Vagina (tissue), 2 donors: Measurements from ENCODE around the gene GEN1. TPM values are rescaled to one million over a fixed set of nuclear protein-coding genes. Genes with fewer than 3 reads are reported as not detected.

Experiments
- DNase-seq, 2 donors: peaks; one replicate each; pipeline ENCODE4 v3.0.0-alpha.2; 2017; ENCODE audit errors: extremely low spot score in 2 of 2
- H3K27ac ChIP-seq: fragments of 200-600 bp; sonication (generic); one replicate; pipeline ENCODE4 v1.5.1; 2019
- H3K27me3 ChIP-seq: fragments of 200-600 bp; sonication (generic); one replicate; pipeline ENCODE4 v1.5.1; 2019
- H3K36me3 ChIP-seq, 2 donors: fragments of 200-600 bp; sonication (generic); one replicate each; pipeline ENCODE4 v1.5.1; 2017 to 2019
- H3K4me1 ChIP-seq: fragments of 200-600 bp; sonication (generic); one replicate; pipeline ENCODE4 v1.5.1; 2019
- H3K4me3 ChIP-seq, 2 donors: fragments of 200-600 bp; sonication (generic); 1 replicate in 1 of 2; 2 replicates in 1 of 2; pipeline ENCODE4 v1.5.1; 2016 to 2019
- H3K9me3 ChIP-seq: fragments of 200-600 bp; sonication (generic); one replicate; pipeline ENCODE4 v1.5.1; 2019
- CTCF ChIP-seq, 3 experiments: fragments of 450-650 bp in 2 of 3; fragments of 200-600 bp in 1 of 3; sonication (generic) in 1 of 3; IDR thresholded peaks; one replicate each; pipeline ENCODE4 v1.5.1; 2017 to 2019; ENCODE audit warnings: antibody characterized with exemption in 3 of 3, mild to moderate bottlenecking in 2 of 3, moderate library complexity in 2 of 3
- POLR2A ChIP-seq, 2 donors: fragments of 450-650 bp; IDR thresholded peaks; one replicate each; pipeline ENCODE4 v1.6.1; 2017; ENCODE audit warnings: antibody characterized with exemption in 2 of 2, mild to moderate bottlenecking in 2 of 2, moderate library complexity in 2 of 2
- POLR2AphosphoS5 ChIP-seq, 2 donors: sonication (generic); formaldehyde crosslinking; IDR thresholded peaks; one replicate each; pipeline ENCODE4 v1.9.0; 2017; ENCODE audit warnings: antibody characterized with exemption in 2 of 2, mild to moderate bottlenecking in 2 of 2, low read depth in 1 of 2; ENCODE audit not compliant: insufficient read depth in 1 of 2
- intact Hi-C: fragments of 100-400 bp; cut with DNase I; formaldehyde crosslinking; loops from one replicate; pipeline ENCODE4 v1.15.1; 2023
- total RNA-seq: library from RNA; depleted of rRNA; stranded (reverse); fragments of >200 nt; gene quantifications from one replicate; pipeline ENCODE4 v1.2.3, GENCODE V29; 2016

GEN1 gene
- total RNA-seq, 1 donor from 2014 or later = 9.6 TPM

DNA sequence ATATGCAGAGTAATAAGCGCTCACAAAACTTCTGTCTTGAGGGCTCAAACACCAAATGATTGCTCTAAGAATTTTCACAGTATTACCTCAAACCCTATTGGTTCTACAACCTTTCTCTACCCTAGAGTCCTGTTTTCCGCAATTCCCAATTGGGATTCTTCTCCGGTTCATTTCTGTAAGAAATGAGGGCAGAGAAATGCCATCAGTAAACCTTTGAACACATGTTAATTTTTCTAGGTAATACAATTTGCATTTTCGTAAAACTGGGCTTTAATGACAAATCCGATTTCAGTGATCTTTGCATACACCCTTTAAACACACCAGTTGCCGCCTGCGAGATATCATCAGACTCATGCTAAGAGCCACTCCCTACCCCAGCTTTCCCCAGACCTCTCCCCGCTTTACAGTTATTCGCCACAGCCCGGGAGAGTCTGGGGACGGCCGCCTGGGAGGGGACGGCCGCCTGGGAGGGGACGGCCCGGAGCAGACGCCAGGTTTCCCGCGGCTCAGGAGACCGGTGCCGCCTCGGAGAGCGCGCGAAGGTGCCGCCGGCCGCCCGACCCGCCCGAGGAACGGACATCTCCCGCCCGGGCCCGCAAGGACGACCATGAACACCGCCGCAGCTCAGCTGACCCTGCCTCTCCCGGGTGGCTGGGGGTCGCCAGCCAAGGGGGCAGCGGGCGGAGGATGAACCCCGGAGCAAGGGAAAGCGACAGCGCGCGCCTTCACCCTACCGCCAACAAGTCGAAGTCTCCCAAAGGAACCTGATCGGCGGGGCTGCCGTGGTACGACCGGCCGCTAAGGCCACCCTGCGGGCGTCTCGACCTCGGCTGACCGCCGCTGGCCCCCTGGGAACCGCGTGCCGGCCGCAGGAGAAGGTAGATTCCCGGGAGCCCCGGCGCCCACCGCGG lies 791 bp upstream of the GEN1 start:
- H3K27ac ChIP-seq = peak overlapping the region; percentile 95
- no peaks in the 10 kb centered on the region for H3K36me3 ChIP-seq
- peak in 1 of 2 donors; percentile 87 for DNase-seq
- H3K27me3 ChIP-seq = no peaks in the 10 kb centered on the region
- no peaks in the 10 kb centered on the region for H3K9me3 ChIP-seq
- peaks cover 25% of the 10 kb centered on the region for H3K4me1 ChIP-seq
- peak overlapping the region; percentile 75 to 96 for H3K4me3 ChIP-seq
- intact Hi-C loops = loop anchor here (10.0 kb wide), 1 partner anchor 1088 kb away; the partner anchor contains the start of gene CYRIA
- TF ChIP-seq POLR2AphosphoS5 (IDR thresholded peaks at IDR 0.05; ENCODE audit: insufficient read depth in 1 of 2, low read depth in 1 of 2) = peak in 1 of 2 donors; percentile 88
- peak in 1 of 2 donors; percentile 38 for TF ChIP-seq POLR2A (IDR thresholded peaks at IDR 0.05)
- peak in 1 of 3 experiments; percentile 34 for TF ChIP-seq CTCF (IDR thresholded peaks at IDR 0.05)

DNA sequence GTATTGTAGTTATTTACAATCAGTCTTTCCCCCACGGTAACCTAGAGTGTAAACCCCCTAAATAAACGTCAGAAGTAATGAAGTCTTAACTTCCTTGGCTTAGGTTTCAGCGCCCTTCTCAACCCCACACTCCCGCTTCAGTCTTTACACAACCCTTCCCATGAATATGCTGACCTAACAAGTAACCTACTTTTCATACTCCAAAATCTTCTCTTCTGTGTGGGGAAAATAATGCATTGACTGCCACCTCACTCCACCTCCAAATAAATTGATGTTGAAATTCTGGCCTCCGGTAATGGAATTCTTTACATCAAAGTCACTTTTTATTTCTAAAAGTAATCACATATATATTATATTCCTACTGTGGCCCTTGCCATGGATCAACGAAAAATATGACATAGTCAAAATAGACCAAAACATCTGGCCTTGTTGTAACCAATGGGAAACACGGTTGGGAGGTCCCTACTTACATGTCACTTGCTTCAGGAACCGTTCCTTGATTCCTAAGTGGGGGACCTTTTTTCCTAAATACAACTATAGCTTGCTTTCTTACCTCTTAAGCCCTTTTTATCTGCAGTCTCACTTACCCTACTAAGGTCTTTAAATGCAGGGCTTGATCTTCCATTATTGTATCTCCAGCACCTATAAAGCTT lies 961 bp downstream of the GEN1 start:
- TF ChIP-seq POLR2AphosphoS5 (IDR thresholded peaks at IDR 0.05; ENCODE audit: insufficient read depth in 1 of 2, low read depth in 1 of 2) = no peak
- no peak for TF ChIP-seq CTCF (IDR thresholded peaks at IDR 0.05)
- no peak for TF ChIP-seq POLR2A (IDR thresholded peaks at IDR 0.05)
- peaks cover 25% of the 10 kb centered on the region for H3K4me1 ChIP-seq
- no peak overlapping the region for H3K27ac ChIP-seq
- no peaks in the 10 kb centered on the region for H3K36me3 ChIP-seq
- no peaks in the 10 kb centered on the region for H3K9me3 ChIP-seq
- no peaks in the 10 kb centered on the region for H3K27me3 ChIP-seq
- peak overlapping the region; percentile 75 to 96 for H3K4me3 ChIP-seq
- intact Hi-C loops = loop anchor here (10.0 kb wide), 1 partner anchor 1090 kb away; the partner anchor contains the start of gene CYRIA
- DNase-seq = no peak

GRCh38 chr2:17756668-17757067 lies 2.7 kb downstream of the GEN1 start:
- H3K9me3 ChIP-seq = no peaks in the 10 kb centered on the region
- intact Hi-C loops = loop anchor here (10.0 kb wide), 1 partner anchor 1092 kb away; the partner anchor contains the start of gene CYRIA
- no peaks in the 10 kb centered on the region for H3K27me3 ChIP-seq
- H3K4me1 ChIP-seq = peaks cover 25% of the 10 kb centered on the region
- H3K36me3 ChIP-seq = no peaks in the 10 kb centered on the region
- DNase-seq = no peak
- H3K4me3 ChIP-seq = no peak overlapping the region
- H3K27ac ChIP-seq = no peak overlapping the region
- TF ChIP-seq CTCF (IDR thresholded peaks at IDR 0.05) = no peak
- no peak for TF ChIP-seq POLR2A (IDR thresholded peaks at IDR 0.05)
- TF ChIP-seq POLR2AphosphoS5 (IDR thresholded peaks at IDR 0.05; ENCODE audit: insufficient read depth in 1 of 2, low read depth in 1 of 2) = no peak

- intact Hi-C loops = loop anchor here (10.0 kb wide), 1 partner anchor 1093 kb away; the partner anchor contains the start of gene CYRIA
- no peak for TF ChIP-seq POLR2AphosphoS5 (IDR thresholded peaks at IDR 0.05; ENCODE audit: insufficient read depth in 1 of 2, low read depth in 1 of 2)
Measured at GRCh38 chr2:17757321-17757720, 3.4 kb downstream of the GEN1 start.

DNA sequence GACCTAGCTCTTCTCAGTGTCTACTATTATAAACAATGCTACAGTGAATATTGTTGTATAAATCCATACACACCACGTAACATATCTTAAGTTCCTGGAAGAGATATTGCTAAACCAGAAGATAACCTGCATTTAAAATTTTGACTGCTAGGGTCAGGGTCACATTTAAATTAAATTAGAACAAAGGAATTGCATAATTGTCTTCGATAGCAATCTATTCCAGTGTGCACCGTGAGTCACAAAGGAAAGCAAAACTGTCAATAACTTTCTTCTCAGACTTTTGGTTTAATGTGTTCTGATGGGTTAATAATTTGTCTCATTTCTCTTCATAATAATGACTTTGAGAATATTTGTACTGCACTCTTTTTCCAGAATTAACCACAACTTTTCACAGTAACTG lies 4.2 kb downstream of the GEN1 start:
- Histone ChIP-seq H3K4me3 (no peak overlapping the region), H3K36me3 (no peaks in the 10 kb centered on the region), H3K9me3 (no peaks in the 10 kb centered on the region), H3K4me1 (peaks cover 14% of the 10 kb centered on the region), H3K27me3 (no peaks in the 10 kb centered on the region), H3K27ac (no peak overlapping the region)
- DNase-seq = no peak
- TF ChIP-seq POLR2AphosphoS5 (IDR thresholded peaks at IDR 0.05; ENCODE audit: insufficient read depth in 1 of 2, low read depth in 1 of 2) (no peak), POLR2A (IDR thresholded peaks at IDR 0.05) (no peak)
- intact Hi-C loops = loop anchor here (10.0 kb wide), 1 partner anchor 1093 kb away; the partner anchor contains the start of gene CYRIA

More at GRCh38 chr2:17757321-17757720, 3.4 kb downstream of the GEN1 start:
- peaks cover 21% of the 10 kb centered on the region for H3K4me1 ChIP-seq
- H3K36me3 ChIP-seq = no peaks in the 10 kb centered on the region
- H3K27me3 ChIP-seq = no peaks in the 10 kb centered on the region
- no peak overlapping the region for H3K27ac ChIP-seq
- H3K9me3 ChIP-seq = no peaks in the 10 kb centered on the region
- no peak for DNase-seq
- no peak overlapping the region for H3K4me3 ChIP-seq
